GM18867 (cell line): ENCODE measurements around the gene HS6ST3.
"Not testable (repeated sequence)": the region's sequence is repeated elsewhere in the genome, so short reads cannot be mapped to it uniquely, and the experiment has no call there.

Experiments
- ATAC-seq: cut with Tn5 transposase; IDR thresholded peaks from one replicate; pipeline ENCODE4 v1.9.1; 2021; ENCODE audit warnings: mild to moderate bottlenecking, moderate library complexity; ENCODE audit not compliant: unreplicated experiment

HS6ST3 gene

DNA sequence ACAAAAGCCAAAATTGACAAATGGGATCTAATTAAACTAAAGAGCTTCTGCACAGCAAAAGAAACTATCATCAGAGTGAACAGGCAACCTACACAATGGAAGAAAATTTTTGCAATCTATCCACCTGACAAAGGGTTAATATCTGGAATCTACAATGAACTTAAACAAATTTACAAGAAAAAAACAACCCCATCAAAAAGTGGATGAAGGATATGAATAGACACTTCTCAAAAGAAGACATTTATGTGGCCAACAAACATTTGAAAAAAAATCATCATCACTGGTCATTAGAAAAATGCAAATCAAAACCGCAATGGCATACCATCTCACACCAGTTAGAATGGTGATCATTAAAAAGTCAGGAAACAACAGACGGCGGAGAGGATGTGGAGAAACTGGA, 688.4 kb downstream of the HS6ST3 start:
- not testable (repeated sequence) for ATAC-seq

DNA sequence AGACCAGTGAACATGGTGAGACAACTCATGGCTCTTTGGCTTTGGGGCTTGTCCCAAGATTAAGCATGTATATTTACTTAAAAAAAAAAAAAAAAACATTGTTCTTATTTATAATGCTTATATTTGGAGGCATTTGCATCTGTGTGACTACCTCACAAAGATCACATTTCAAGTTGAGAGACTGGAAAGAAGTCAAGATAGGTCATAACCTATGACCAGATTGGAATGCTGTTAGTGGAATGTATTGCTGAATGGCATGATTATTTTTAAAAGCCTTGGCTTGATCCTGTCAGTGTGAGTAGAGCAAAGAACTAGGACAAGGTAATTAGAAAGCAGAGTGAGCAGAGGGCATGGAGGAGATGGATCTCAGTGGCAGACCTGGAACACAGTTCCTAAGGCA, 689.8 kb downstream of the HS6ST3 start:
- ATAC-seq, result no peak

DNA sequence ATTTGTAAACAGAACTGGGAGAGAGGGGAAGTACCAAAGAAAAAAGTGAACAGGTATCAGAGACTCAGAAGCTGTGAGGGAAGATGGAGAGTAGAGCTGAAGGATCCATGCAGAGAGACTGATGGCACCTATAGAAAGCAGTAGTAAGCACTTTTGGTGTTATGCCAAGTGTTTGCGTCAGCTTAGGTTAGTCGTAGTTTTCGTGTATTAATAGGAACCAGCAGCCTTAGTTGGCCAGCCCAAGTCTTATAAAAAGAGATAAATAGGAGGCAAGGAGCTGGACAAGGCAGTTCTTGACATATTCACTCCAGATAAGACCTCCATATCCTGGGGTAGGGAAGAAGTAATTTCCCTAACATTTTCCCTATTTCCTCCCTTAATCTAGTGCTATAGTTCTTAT, 690.2 kb downstream of the HS6ST3 start:
- no peak for ATAC-seq

DNA sequence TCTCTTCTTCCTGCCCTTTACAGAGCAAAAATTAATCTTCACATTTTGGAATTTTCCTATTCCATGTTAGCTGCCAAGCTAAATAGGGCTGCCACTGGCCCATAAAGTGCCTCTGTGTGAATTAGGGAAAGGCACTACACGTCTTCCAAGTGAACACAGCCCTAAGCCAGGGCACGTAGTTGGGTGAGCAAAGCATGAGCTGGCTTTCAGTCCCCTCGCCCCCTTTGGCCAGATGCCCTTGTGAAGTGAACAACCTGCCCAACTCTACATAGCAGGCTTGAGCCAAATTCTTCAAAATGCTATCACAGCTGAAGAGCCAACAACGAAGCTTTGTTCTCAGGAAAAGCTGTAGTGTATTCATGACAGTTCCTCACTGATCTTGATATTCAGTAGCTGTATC, 691.2 kb downstream of the HS6ST3 start:
- ATAC-seq, result no peak

DNA sequence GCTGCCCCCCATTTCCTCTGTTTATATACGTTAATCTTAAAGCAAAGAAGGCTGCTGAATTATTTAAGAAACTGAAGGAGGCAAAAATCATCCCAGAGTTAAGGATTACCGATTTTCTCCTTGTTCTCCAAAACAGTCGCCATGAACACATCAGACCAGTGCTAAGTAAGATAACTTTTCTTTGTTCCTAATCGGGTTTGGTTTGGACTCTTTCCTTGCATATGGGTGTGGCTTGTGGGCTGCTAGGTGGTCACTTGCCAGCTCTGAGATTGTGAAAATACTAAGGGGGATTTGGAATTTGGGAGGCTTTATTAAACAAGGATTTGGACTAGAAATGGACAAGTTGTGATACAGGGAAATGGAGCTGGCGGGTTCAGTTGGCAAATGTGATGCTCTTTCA, 692.3 kb downstream of the HS6ST3 start:
- ATAC-seq, result no peak

DNA sequence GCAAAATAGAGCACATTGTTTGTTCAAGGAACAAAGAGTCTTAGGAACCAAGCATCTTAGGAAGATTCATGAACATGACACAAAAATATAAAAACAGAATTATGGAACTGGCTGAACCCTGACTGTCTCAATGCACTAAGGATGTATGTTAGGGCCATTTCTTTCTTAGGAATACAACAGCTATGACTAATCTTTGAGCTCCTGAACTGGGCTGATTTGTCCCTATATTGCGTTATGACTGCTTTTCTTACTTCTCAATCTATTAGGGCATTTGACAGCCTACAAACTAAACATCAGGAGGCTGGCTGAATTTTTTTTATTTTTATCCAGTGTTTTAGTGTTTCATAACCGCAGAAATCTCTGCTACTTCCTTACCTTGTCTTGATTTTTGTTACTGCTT, 693.1 kb downstream of the HS6ST3 start:
- no peak for ATAC-seq

GRCh38 chr13:96783511-96783910, 693.6 kb downstream of the HS6ST3 start:
- ATAC-seq, result no peak

- ATAC-seq, result no peak
Measured at GRCh38 chr13:96785986-96786385, 696.1 kb downstream of the HS6ST3 start.

DNA sequence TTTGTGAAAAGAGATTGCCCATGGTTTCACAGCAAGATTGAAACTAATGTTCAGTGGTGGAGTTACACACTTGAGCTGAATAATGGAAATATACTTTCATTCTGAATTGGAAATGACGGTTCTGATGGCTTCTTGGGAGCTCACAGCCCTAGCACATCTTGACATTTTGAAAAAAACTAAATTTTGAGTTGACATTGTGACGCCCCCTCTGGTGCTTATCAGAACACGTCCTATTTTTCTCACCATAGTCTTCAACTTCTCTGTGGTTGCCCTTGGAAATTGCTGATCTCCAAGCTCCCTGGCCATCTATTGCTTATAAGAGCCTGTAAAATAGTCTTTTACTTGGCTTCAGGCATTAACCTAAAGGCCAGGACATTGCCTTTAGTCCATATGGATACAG, 702.3 kb downstream of the HS6ST3 start:
- ATAC-seq, result no peak

DNA sequence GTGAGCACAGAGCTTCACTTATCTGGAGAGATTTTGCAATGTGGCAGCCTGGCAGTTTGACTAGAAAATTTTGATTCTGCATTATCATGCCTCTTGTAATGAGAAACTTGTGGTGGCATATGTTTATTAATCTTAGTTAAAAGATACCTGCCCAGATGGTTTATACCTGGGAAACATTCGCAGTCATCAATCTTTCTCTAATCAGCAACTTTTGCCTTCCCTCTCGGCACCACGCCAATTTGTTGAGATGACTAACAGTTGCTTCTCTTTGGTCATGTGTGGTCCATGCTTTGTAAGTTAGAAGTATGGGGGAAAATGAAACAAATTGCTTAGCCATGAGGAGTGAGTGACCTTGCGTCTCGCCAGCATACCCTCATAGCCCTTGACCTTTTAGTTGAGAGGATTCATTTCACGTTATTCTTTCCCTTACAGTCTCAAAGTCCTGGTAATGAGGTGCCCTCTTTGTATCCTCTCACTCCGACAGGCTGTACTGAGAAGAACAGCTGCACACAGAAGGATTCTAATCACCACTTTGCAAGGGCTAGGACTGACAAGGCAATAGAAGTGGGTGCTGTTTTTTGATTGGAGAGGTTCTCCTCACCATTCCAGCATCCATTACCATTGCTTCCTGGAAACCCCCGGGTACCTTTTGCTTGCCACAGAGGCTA, 703.0 kb downstream of the HS6ST3 start:
- no peak for ATAC-seq

DNA sequence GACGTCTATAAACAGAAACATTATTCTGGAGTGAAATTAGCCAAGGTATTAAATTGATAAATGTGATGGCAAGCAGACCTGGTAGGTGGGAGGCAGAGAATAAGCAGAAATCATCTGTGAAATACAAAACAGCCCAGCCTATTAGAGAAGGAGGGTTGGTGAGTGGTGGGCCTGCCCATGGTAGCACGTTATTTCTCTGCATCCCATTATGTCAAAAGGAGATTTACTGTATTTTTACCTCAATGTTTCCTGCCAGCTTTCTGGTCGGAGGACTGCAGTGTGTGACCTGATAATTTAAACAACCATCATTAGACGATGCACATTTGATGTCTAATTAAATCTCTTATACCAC, 703.5 kb downstream of the HS6ST3 start:
- no peak for ATAC-seq

DNA sequence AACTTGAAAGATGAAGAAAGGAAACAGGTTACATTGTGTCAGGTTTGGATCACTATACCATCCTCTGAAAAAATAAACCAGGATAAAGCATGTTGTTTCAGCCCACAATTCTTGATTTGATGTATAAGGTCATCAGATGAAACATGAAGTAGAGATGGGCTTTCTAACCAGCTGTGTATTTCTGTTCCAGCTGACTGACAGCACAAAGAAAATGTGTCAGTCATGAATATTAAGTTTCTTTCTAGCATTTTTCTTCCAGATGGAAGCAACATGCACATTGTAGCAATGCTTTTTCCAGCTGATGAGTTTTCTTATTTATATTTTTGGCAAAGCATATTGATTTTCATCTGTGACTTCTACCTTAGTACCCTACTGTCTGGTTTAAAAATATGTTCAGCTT, 704.8 kb downstream of the HS6ST3 start:
- no peak for ATAC-seq

GRCh38 chr13:96795670-96796069, 705.8 kb downstream of the HS6ST3 start:
- ATAC-seq, result no peak

DNA sequence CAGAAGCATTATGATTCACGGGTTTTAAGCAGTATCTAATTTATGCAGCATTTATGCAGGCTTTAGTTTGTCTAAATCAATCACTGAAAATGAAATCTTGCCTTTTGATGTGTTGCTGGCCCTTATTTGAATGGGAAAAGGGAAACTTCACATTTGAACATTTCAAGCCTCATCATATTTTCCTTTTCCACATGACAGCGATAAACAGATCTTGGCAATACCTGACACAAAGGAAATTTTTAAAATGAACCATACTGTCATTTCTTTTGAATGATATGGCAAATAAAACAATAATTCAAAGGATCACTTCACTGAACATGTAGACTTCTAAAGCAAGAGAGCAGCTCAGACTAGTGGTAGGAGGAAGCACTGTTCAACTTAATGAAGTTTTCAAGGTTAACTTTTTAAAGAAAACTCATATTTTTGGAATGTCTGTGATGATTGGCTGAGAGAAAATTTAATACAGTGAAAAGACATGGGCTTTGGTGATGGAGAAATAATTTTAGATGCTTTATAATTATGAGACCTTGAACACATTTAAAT, 706.3 kb downstream of the HS6ST3 start:
- ATAC-seq, result no peak

GRCh38 chr13:96797136-96797535, 707.2 kb downstream of the HS6ST3 start:
- no peak for ATAC-seq

DNA sequence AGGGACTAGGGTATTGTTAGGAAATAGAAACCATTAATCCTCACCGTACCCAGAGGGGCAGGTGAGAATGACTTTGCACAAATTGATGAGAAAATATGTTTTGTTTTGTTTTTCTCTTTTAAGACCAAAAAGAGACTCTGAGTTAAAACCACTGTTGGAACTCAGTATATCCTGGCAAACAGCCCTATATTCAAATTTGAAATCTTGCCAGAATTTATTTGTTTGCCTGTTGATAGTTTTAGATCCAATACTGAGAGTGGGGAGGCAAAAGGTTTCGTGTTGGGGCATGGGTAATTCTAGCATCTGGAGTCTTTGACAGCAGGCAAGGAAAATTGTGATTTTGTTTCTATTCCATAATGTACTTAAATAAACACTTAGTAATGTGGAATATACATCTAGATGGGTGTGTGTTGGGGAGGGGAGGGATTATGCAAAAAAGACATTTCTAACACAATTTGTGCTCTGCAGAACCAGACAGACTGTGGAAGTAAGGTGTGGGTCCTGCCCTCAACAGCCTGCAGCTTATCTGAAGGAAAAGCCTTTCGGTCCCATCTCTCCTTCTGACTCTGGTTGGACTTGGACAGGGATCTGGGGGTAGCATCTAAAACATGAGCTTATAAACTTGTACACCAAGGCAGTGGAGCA, 713.7 kb downstream of the HS6ST3 start:
- no peak for ATAC-seq

- no peak for ATAC-seq
Measured at GRCh38 chr13:96804174-96804573, 714.3 kb downstream of the HS6ST3 start.

DNA sequence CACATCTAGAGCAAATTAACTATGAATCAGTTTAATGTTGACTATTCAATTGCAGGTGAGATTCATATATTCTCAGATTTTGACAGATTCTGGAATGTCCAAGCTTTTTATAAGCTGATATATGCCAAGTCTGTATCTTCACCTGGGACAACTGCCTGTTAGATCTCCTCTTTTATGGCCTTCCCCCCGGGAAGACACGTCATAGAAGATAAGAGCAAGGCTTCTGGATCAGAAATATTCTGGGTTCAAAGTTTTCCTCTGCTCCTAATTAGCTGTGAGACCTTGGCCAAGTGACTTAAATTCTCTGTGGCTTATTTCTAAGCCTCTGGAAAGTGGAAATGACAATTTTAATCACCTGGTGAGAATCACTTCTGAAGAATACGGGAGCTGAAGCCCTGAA, 716.8 kb downstream of the HS6ST3 start:
- no peak for ATAC-seq

GRCh38 chr13:96809366-96810096, 719.6 kb downstream of the HS6ST3 start:
- no peak for ATAC-seq

DNA sequence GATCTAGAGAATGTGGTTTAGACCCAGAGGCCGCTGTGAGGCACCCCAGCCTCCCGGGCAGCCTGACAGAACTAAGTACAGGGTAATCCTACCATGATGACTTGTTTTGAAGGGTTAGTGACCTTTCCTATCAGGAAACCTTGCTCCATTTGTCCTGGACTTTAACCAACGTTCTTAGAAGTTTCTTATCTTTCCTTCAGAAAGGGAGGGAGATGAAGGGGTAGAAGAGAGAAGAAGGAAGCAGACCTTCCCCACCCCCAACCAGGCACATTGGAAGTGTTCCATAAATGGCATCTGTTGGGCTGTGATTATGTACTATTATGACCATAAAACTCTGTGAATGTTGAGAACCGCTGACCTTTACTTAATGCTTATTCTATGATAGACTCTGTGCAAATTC, 720.2 kb downstream of the HS6ST3 start:
- no peak for ATAC-seq

DNA sequence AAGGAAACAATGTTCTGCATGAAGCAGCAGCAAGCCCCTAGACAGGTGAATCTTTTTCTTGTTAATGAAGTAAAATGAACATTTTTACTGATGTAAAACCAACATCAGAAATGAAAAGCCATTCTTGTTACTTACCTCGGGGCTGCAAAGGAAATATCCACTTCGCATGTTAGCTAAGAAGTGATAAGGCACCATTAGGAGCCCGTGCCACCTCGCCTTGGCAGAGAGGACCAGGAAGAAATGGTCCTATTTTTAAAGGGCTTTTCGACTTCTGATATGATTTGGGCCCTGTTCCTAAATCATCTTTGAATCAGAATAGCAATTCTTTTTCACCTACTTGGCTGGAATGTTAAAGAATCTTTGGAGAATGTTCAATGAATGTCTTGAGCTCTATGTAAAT, 721.1 kb downstream of the HS6ST3 start:
- no peak for ATAC-seq

GRCh38 chr13:96816261-96816660, 726.4 kb downstream of the HS6ST3 start:
- no peak for ATAC-seq
